ENCODE results near the gene PSMD3. TPM values are rescaled to one million over a fixed set of nuclear protein-coding genes. Genes with fewer than 3 reads are reported as not detected.

Gene PSMD3
- total and polyA plus RNA-seq, 2 experiments from 2014 or later = 92.1 to 114 TPM

- Histone ChIP-seq H2AFZ (no peak overlapping the region), H4K20me1 (ENCODE audit: insufficient read depth, poor library complexity, severe bottlenecking) (no peaks in the 10 kb centered on the region), H3K4me1 (ENCODE audit: insufficient read depth) (no peaks in the 10 kb centered on the region), H3K9me2 (replicated peaks; ENCODE audit: insufficient read depth) (no peaks in the 10 kb centered on the region), H3K4me2 (no peak overlapping the region), H3K27ac (no peak overlapping the region), H3K79me2 (no peaks in the 10 kb centered on the region), H3K4me3 (no peak overlapping the region), H3K36me3 (replicated peaks; ENCODE audit: insufficient read depth, low read depth) (no peaks in the 10 kb centered on the region), H3K9me3 (ENCODE audit: low read depth) (no peaks in the 10 kb centered on the region), H3K27me3 (no peaks in the 10 kb centered on the region)
- WGBS (ENCODE audit: low lambda C conversion rate, missing lambda C conversion rate) = 97% methylated on average over 6 of the region's 6 CpGs
- TF ChIP-seq EZH2 (IDR thresholded peaks at IDR 0.05; ENCODE audit: borderline replicate concordance) = no peak
- no peak for TF ChIP-seq EZH2phosphoT487 (IDR thresholded peaks at IDR 0.05; ENCODE audit: low read depth, severe bottlenecking, unreplicated experiment)
- no peak for TF ChIP-seq CTCF (IDR thresholded peaks at IDR 0.05; ENCODE audit: poor library complexity)
- DNase-seq (ENCODE audit: low spot score) = no peak
Observed at GRCh38 chr17:39995438-39995837, 14.8 kb downstream of the PSMD3 start.

- Histone ChIP-seq H4K20me1 (ENCODE audit: insufficient read depth, poor library complexity, severe bottlenecking) (no peaks in the 10 kb centered on the region), H3K36me3 (replicated peaks; ENCODE audit: insufficient read depth, low read depth) (no peaks in the 10 kb centered on the region), H3K4me2 (no peak overlapping the region), H3K79me2 (no peaks in the 10 kb centered on the region), H3K4me3 (no peak overlapping the region), H3K4me1 (ENCODE audit: insufficient read depth) (no peaks in the 10 kb centered on the region), H3K27me3 (no peaks in the 10 kb centered on the region), H3K9me2 (replicated peaks; ENCODE audit: insufficient read depth) (no peaks in the 10 kb centered on the region), H3K9me3 (ENCODE audit: low read depth) (no peaks in the 10 kb centered on the region), H2AFZ (no peak overlapping the region), H3K27ac (no peak overlapping the region)
- WGBS (ENCODE audit: low lambda C conversion rate, missing lambda C conversion rate) = 93% methylated on average over 8 of the region's 8 CpGs
- no peak for DNase-seq (ENCODE audit: low spot score)
- TF ChIP-seq EZH2 (IDR thresholded peaks at IDR 0.05; ENCODE audit: borderline replicate concordance) (no peak), EZH2phosphoT487 (IDR thresholded peaks at IDR 0.05; ENCODE audit: low read depth, severe bottlenecking, unreplicated experiment) (no peak), CTCF (IDR thresholded peaks at IDR 0.05; ENCODE audit: poor library complexity) (no peak)
Observed at GRCh38 chr17:39996162-39996561, 15.6 kb downstream of the PSMD3 start.

- no peak for DNase-seq (ENCODE audit: low spot score)
- Histone ChIP-seq H3K79me2 (no peaks in the 10 kb centered on the region), H3K27ac (no peak overlapping the region), H3K4me1 (ENCODE audit: insufficient read depth) (no peaks in the 10 kb centered on the region), H3K36me3 (replicated peaks; ENCODE audit: insufficient read depth, low read depth) (no peaks in the 10 kb centered on the region), H3K9me2 (replicated peaks; ENCODE audit: insufficient read depth) (no peaks in the 10 kb centered on the region), H2AFZ (no peak overlapping the region), H3K27me3 (no peaks in the 10 kb centered on the region), H3K9me3 (ENCODE audit: low read depth) (no peaks in the 10 kb centered on the region), H3K4me2 (no peak overlapping the region), H4K20me1 (ENCODE audit: insufficient read depth, poor library complexity, severe bottlenecking) (no peaks in the 10 kb centered on the region), H3K4me3 (no peak overlapping the region)
- 80% methylated on average over 6 of the region's 6 CpGs for WGBS (ENCODE audit: low lambda C conversion rate, missing lambda C conversion rate)
- TF ChIP-seq EZH2 (IDR thresholded peaks at IDR 0.05; ENCODE audit: borderline replicate concordance) = no peak
- no peak for TF ChIP-seq CTCF (IDR thresholded peaks at IDR 0.05; ENCODE audit: poor library complexity)
- no peak for TF ChIP-seq EZH2phosphoT487 (IDR thresholded peaks at IDR 0.05; ENCODE audit: low read depth, severe bottlenecking, unreplicated experiment)
Observed at GRCh38 chr17:39996800-39997199, 16.2 kb downstream of the PSMD3 start.

- Histone ChIP-seq H3K79me2 (no peaks in the 10 kb centered on the region), H3K9me2 (replicated peaks; ENCODE audit: insufficient read depth) (no peaks in the 10 kb centered on the region), H3K27me3 (no peaks in the 10 kb centered on the region), H3K4me2 (no peak overlapping the region), H4K20me1 (ENCODE audit: insufficient read depth, poor library complexity, severe bottlenecking) (no peaks in the 10 kb centered on the region), H3K9me3 (ENCODE audit: low read depth) (no peaks in the 10 kb centered on the region), H3K36me3 (replicated peaks; ENCODE audit: insufficient read depth, low read depth) (no peaks in the 10 kb centered on the region), H2AFZ (no peak overlapping the region), H3K27ac (no peak overlapping the region), H3K4me1 (ENCODE audit: insufficient read depth) (no peaks in the 10 kb centered on the region), H3K4me3 (no peak overlapping the region)
- TF ChIP-seq CTCF (IDR thresholded peaks at IDR 0.05; ENCODE audit: poor library complexity) = no peak
- no peak for TF ChIP-seq EZH2 (IDR thresholded peaks at IDR 0.05; ENCODE audit: borderline replicate concordance)
- TF ChIP-seq EZH2phosphoT487 (IDR thresholded peaks at IDR 0.05; ENCODE audit: low read depth, severe bottlenecking, unreplicated experiment) = no peak
- WGBS (ENCODE audit: low lambda C conversion rate, missing lambda C conversion rate) = 88% methylated on average over 4 of the region's 4 CpGs
- DNase-seq (ENCODE audit: low spot score) = no peak
Observed at GRCh38 chr17:39997543-39997942, 16.9 kb downstream of the PSMD3 start.
